BJ (cell line): Measurements from ENCODE around the gene CEP97. TPM values are rescaled to one million over a fixed set of nuclear protein-coding genes. Genes with fewer than 3 reads are reported as not detected.
"Not testable (repeated sequence)": the region's sequence is repeated elsewhere in the genome, so short reads cannot be mapped to it uniquely, and the experiment has no call there.

Experiments
- CTCF ChIA-PET: fragments of 350-600 bp; formaldehyde crosslinking; extraction: SDS; loops from one replicate; lab custom pipeline; 2021; ENCODE audit warnings: antibody characterized with exemption, inconsistent platforms; lab: Yijun Ruan, JAX
- POLR2A ChIA-PET: fragments of 300-600 bp; sonication (Branson Sonifier 250); formaldehyde crosslinking; extraction: SDS; loops from one replicate; lab custom pipeline; 2021; ENCODE audit warnings: antibody characterized with exemption; lab: Charles Lee
- DNase-seq: peaks from one replicate; pipeline ENCODE4 v3.0.0-alpha.2; 2011; ENCODE audit warnings: low read depth
- H3K27me3 ChIP-seq: 2 replicates; pipeline ENCODE4 v1.6.0; 2011; ENCODE audit warnings: low read length; ENCODE audit not compliant: control insufficient read depth, insufficient read depth
- H3K36me3 ChIP-seq: 2 replicates; pipeline ENCODE4 v1.5.1; 2011; ENCODE audit warnings: low read length; ENCODE audit not compliant: control insufficient read depth, insufficient read depth
- H3K4me3 ChIP-seq: 2 replicates; pipeline ENCODE4 v1.5.1; 2011; ENCODE audit warnings: low read depth, mild to moderate bottlenecking, control low read depth, low read length
- polyA plus RNA-seq: library from polyadenylated mRNA; depleted of rRNA; stranded (reverse); fragments of >200 nt; gene quantifications from 2 replicates; pipeline ENCODE4 v1.2.3, GENCODE V29; 2011
- TF ChIP-seq, protein P1 (sequence below): IDR thresholded peaks from 2 replicates; pipeline ENCODE4 v1.5.1; 2011; ENCODE audit warnings: low read depth, mild to moderate bottlenecking, control low read depth, inconsistent platforms, low read length, moderate library complexity; ENCODE audit not compliant: insufficient read depth

The CEP97 gene
- polyA plus RNA-seq, 1 experiment, result 1.2 TPM

DNA sequence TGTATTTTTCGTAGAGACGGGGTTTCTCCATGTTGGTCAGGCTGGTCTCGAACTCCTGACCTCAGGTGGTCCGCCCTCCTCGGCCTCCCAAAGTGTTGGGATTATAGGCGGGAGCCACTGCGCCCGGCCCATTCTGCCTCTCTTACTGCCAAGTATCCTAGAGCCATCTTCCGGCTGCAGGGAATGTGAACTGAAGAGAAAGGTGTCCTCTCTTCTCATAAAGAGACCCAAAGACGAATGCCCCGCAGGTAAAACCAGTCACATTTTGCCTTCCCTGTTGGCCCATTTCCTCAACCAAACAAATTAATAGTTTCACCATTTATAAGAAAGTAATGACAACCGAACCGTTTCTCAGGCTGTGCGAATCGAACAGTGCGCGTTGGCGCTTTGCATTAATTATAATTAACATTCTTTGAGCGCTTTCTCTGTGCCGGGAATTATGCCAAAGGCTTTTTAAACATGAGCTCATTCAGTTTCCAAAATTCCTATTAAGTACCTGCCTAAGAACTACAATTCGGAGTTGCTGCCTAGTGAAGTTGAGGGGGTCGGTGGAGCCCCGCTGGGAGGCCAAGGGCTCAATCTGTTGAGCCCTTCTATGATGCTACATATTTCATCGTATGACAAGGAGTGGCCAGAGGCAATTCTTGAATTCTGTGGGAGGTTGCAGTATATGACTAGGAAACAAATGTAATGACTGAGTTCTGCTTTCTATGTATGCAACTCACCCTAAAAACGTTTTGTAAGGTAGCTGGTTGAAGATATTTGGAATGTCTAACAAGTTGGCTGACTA, 37.1 kb upstream of the CEP97 start:
- Histone ChIP-seq H3K4me3 (peak overlapping the region; percentile 38), H3K27me3 (no peaks in the 10 kb centered on the region), H3K36me3 (peaks cover 5% of the 10 kb centered on the region; the same call in 1 of the 2 replicates)
- no peak for DNase-seq
- CTCF ChIA-PET, result interaction anchor here (0.7 to 3.3 kb wide), 3 partner anchors 10 to 114 kb away, joined by 3 to 19 read pairs (median 3); partner anchors contain the start of genes PCNP and ZBTB11
- TF ChIP-seq, protein P1, sequence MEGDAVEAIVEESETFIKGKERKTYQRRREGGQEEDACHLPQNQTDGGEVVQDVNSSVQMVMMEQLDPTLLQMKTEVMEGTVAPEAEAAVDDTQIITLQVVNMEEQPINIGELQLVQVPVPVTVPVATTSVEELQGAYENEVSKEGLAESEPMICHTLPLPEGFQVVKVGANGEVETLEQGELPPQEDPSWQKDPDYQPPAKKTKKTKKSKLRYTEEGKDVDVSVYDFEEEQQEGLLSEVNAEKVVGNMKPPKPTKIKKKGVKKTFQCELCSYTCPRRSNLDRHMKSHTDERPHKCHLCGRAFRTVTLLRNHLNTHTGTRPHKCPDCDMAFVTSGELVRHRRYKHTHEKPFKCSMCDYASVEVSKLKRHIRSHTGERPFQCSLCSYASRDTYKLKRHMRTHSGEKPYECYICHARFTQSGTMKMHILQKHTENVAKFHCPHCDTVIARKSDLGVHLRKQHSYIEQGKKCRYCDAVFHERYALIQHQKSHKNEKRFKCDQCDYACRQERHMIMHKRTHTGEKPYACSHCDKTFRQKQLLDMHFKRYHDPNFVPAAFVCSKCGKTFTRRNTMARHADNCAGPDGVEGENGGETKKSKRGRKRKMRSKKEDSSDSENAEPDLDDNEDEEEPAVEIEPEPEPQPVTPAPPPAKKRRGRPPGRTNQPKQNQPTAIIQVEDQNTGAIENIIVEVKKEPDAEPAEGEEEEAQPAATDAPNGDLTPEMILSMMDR, result no peak
- POLR2A ChIA-PET, result interaction anchor here (0.7 to 1.1 kb wide), 2 partner anchors 10 to 820 kb away, joined by 3 to 7 read pairs; partner anchors contain the start of gene ZBTB11

DNA sequence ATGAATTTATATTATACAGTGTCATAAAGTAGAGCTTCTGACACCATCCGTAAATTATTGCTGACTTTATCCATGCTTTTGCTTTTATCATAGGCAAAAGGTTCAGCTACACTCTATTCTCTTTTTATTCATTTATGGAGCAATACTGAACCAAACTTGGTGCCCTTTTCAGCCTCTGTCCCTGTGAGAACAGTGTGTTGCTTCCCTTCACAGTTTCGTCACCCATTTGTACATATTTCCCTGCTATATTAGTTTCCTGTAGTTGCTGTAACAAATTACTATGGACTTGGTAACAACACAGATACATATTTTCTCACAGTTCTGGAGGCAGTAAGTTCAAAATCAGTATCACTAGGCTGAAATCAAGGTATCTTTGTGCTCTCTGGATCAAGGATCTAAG, 35.1 kb upstream of the CEP97 start:
- Histone ChIP-seq H3K4me3 (no peak overlapping the region), H3K36me3 (peaks cover 2% of the 10 kb centered on the region; the same call in 1 of the 2 replicates), H3K27me3 (no peaks in the 10 kb centered on the region)
- TF ChIP-seq, protein P1, result no peak
- CTCF ChIA-PET, result interaction anchor here (1.3 kb wide), 1 partner anchor 20 kb away, joined by 3 read pairs; no protein-coding TSS in a partner anchor
- POLR2A ChIA-PET, result no interaction called here
- DNase-seq, result no peak

DNA sequence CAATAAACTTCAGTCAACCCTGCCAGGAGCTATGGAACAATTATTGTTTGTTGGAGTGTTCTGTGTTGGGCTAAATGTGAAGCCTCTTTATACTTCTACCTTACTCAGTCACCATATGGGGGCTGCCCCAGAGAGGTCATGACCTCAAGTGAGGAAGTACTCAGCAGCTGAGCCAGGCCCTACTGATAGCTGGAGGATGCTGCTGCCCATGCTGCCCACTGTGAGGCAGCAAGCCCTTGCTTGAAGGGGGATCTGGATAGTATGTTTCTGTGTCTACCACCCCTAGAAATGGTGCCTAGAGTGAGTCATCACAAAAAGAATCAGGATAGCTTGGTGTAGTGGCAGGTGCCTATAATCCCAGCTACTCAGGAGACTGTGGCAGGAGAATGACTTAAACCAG, 33.4 kb upstream of the CEP97 start:
- POLR2A ChIA-PET, result interaction anchor here (0.7 kb wide), 1 partner anchor 15 kb away, joined by 3 read pairs; no protein-coding TSS in a partner anchor

DNA sequence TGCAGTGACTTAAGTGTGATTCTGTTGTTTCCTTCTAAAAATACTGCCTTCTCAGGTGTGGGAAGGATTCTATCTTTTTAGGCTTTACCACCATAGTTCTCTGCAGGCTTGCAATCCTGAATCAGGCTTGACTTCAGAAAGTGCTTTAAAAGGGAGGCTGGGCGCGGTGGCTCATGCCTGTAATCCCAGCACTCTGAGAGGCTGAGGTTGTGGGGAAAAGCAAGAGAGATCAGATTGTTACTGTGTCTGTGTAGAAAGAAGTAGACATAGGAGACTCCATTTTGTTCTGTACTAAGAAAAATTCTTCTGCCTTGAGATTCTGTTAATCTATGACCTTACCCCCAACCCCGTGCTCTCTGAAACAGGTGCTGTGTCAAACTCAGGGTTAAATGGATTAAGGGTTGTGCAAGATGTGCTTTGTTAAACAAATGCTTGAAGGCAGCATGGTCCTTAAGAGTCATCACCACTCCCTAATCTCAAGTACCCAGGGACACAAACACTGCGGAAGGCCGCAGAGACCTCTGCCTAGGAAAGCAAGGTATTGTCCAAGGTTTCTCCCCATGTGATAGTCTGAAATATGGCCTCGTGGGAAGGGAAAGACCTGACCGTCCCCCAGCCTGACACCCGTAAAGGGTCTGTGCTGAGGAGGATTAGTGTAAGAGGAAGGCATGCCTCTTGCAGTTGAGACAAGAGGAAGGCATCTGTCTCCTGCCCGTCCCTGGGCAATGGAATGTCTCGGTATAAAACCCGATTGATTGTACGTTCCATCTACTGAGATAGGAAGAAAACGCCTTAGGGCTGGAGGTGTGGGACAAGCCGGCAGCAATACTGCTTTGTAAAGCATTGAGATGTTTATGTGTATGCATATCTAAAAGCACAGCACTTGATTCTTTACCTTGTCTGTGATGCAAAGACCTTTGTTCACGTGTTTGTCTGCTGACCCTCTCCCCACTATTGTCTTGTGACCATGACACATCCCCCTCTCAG, 32.4 kb upstream of the CEP97 start:
- H3K27me3 ChIP-seq, H3K4me3 ChIP-seq, H3K36me3 ChIP-seq, DNase-seq: not testable (repeated sequence)
- ChIA-PET CTCF (interaction anchor here (1.6 to 2.4 kb wide), 3 partner anchors 14 to 15 kb away, joined by 6 to 9 read pairs (median 6); partner anchors contain the start of gene ZBTB11), POLR2A (interaction anchor here (0.7 kb wide), 1 partner anchor 14 kb away, joined by 3 read pairs; no protein-coding TSS in a partner anchor)

More for the DNA sequence above, 33.4 kb upstream of the CEP97 start:
- Histone ChIP-seq H3K36me3 (no peaks in the 10 kb centered on the region), H3K27me3 (no peaks in the 10 kb centered on the region), H3K4me3 (no peak overlapping the region)
- CTCF ChIA-PET, result interaction anchor here (1.0 to 2.4 kb wide), 3 partner anchors 14 to 17 kb away, joined by 3 to 9 read pairs (median 6); partner anchors contain the start of gene ZBTB11
- TF ChIP-seq, protein P1, result no peak
- DNase-seq, result no peak

DNA sequence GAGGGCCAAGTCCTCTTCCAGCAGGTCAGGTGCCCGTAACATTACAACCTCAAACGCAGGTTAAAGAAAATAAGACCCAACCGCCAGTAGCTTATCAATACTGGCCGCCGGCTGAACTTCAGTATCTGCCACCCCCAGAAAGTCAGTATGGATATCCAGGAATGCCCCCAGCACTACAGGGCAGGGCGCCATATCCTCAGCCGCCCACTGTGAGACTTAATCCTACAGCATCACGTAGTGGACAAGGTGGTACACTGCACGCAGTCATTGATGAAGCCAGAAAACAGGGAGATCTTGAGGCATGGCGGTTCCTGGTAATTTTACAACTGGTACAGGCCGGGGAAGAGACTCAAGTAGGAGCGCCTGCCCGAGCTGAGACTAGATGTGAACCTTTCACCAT, 30.9 kb upstream of the CEP97 start:
- DNase-seq, POLR2A ChIA-PET: not testable (repeated sequence)

DNA sequence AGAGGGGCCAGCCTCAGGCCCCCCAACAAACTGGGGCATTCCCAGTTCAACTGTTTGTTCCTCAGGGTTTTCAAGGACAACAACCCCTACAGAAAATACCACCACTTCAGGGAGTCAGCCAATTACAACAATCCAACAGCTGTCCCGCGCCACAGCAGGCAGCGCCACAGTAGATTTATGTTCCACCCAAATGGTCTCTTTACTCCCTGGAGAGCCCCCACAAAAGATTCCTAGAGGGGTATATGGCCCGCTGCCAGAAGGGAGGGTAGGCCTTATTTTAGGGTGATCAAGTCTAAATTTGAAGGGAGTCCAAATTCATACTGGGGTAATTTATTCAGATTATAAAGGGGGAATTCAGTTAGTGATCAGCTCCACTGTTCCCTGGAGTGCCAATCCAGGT, 29.6 kb upstream of the CEP97 start:
- H3K4me3 ChIP-seq, DNase-seq, H3K36me3 ChIP-seq, H3K27me3 ChIP-seq, POLR2A ChIA-PET: not testable (repeated sequence)
- CTCF ChIA-PET, result interaction anchor here (1.3 kb wide), 2 partner anchors 12 to 14 kb away, joined by 4 to 6 read pairs; no protein-coding TSS in a partner anchor

More for the DNA sequence above, 30.9 kb upstream of the CEP97 start:
- TF ChIP-seq, protein P1, result peak; percentile 57
- not testable (repeated sequence) for H3K4me3 ChIP-seq, H3K27me3 ChIP-seq, H3K36me3 ChIP-seq
- CTCF ChIA-PET, result interaction anchor here (0.6 to 1.8 kb wide), 4 partner anchors 14 to 1706 kb away, joined by 3 to 6 read pairs (median 4); partner anchors contain the start of gene ZBTB11
